Dermis blood vessel endothelial cell (primary cell): ENCODE results near the gene ARID5A. TPM values are rescaled to one million over a fixed set of nuclear protein-coding genes. Genes with fewer than 3 reads are reported as not detected.

Experiments used
- DNase-seq: peaks from one replicate; pipeline ENCODE4 v3.0.0; 2010
- total RNA-seq: library from RNA; depleted of rRNA; stranded (reverse); fragments of >200 nt; gene quantifications from 2 replicates; pipeline ENCODE4 v1.2.3, GENCODE V29; 2014

ARID5A gene
- total RNA-seq, 1 donor from 2014 or later = 11.4 TPM

GRCh38 chr2:96528006-96528699 is 8.4 kb upstream of the ARID5A start:
- peak; percentile 51 for DNase-seq

GRCh38 chr2:96528700-96529375 is 7.7 kb upstream of the ARID5A start:
- peak; percentile 24 for DNase-seq

GRCh38 chr2:96529376-96530143 is 7.0 kb upstream of the ARID5A start:
- no peak for DNase-seq

GRCh38 chr2:96530144-96530430 is 6.5 kb upstream of the ARID5A start:
- DNase-seq = no peak

- no peak for DNase-seq
Measured at GRCh38 chr2:96530474-96531357, 5.8 kb upstream of the ARID5A start.

- DNase-seq = no peak
Measured at GRCh38 chr2:96531366-96531765, 5.2 kb upstream of the ARID5A start.

- peak; percentile 99 for DNase-seq
Measured at GRCh38 chr2:96531872-96532505, 4.6 kb upstream of the ARID5A start.

GRCh38 chr2:96532641-96533291 is 3.8 kb upstream of the ARID5A start:
- DNase-seq = no peak

GRCh38 chr2:96533292-96534073 is 3.1 kb upstream of the ARID5A start:
- DNase-seq = peak; percentile 29

GRCh38 chr2:96534141-96534540 is 2.4 kb upstream of the ARID5A start:
- DNase-seq = no peak

GRCh38 chr2:96534701-96535181 is 1.8 kb upstream of the ARID5A start:
- DNase-seq = no peak

GRCh38 chr2:96535331-96535730 is 1.2 kb upstream of the ARID5A start:
- DNase-seq = no peak

- peak; percentile 61 for DNase-seq
Measured at GRCh38 chr2:96537066-96537733, 648 bp downstream of the ARID5A start.

GRCh38 chr2:96537734-96538486 is 1.4 kb downstream of the ARID5A start:
- peak; percentile 34 for DNase-seq

- DNase-seq = peak; percentile 86
Measured at GRCh38 chr2:96538487-96539214, 2.1 kb downstream of the ARID5A start.

- DNase-seq = no peak
Measured at GRCh38 chr2:96539215-96539920, 2.8 kb downstream of the ARID5A start.

- no peak for DNase-seq
Measured at GRCh38 chr2:96540136-96540535, 3.6 kb downstream of the ARID5A start.
